ENCODE results near the gene HLA-G.
"Not testable (repeated sequence)": the region's sequence is repeated elsewhere in the genome, so short reads cannot be mapped to it uniquely, and the experiment has no call there.

HLA-G gene

GRCh38 chr6:29870104-29870503 lies 42.5 kb downstream of the HLA-G start:
- Histone ChIP-seq H3K79me2 (ENCODE audit: insufficient read depth, low read length) (no peaks in the 10 kb centered on the region), H3K36me3 (ENCODE audit: insufficient read depth, low read length) (no peaks in the 10 kb centered on the region), H3K9ac (ENCODE audit: low read length) (no peak overlapping the region), H3K27ac (ENCODE audit: low read depth, low read length, poor library complexity, severe bottlenecking) (no peak overlapping the region), H3K4me2 (ENCODE audit: low read length) (no peak overlapping the region), H3K9me2 (ENCODE audit: low read depth, low read length) (no peaks in the 10 kb centered on the region), H4K20me1 (ENCODE audit: insufficient read depth, low read length) (no peaks in the 10 kb centered on the region), H3K9me3 (ENCODE audit: low read length) (no peaks in the 10 kb centered on the region), H3K4me3 (ENCODE audit: low read depth, low read length, poor library complexity, severe bottlenecking) (no peak overlapping the region), H3K4me1 (ENCODE audit: insufficient read depth, low read length, severe bottlenecking) (no peaks in the 10 kb centered on the region), H3K27me3 (ENCODE audit: insufficient read depth, low read length) (no peaks in the 10 kb centered on the region), H3F3A (ENCODE audit: insufficient read depth, low read length) (no peaks in the 10 kb centered on the region), H2AFZ (ENCODE audit: low read length) (no peak overlapping the region)
- TF ChIP-seq CTCF (IDR thresholded peaks at IDR 0.05; ENCODE audit: low read length) = no peak
- TF ChIP-seq EZH2 (IDR thresholded peaks at IDR 0.05; ENCODE audit: borderline replicate concordance, low read length) = no peak

GRCh38 chr6:29872791-29873190 lies 45.2 kb downstream of the HLA-G start:
- Histone ChIP-seq H3K4me3 (ENCODE audit: low read depth, low read length, poor library complexity, severe bottlenecking) (no peak overlapping the region), H3K9ac (ENCODE audit: low read length) (no peak overlapping the region), H3K9me3 (ENCODE audit: low read length) (no peaks in the 10 kb centered on the region), H3K27me3 (ENCODE audit: insufficient read depth, low read length) (no peaks in the 10 kb centered on the region), H3K36me3 (ENCODE audit: insufficient read depth, low read length) (no peaks in the 10 kb centered on the region), H4K20me1 (ENCODE audit: insufficient read depth, low read length) (no peaks in the 10 kb centered on the region), H3K9me2 (ENCODE audit: low read depth, low read length) (no peaks in the 10 kb centered on the region), H3F3A (ENCODE audit: insufficient read depth, low read length) (no peaks in the 10 kb centered on the region), H3K79me2 (ENCODE audit: insufficient read depth, low read length) (no peaks in the 10 kb centered on the region), H2AFZ (ENCODE audit: low read length) (no peak overlapping the region), H3K4me1 (ENCODE audit: insufficient read depth, low read length, severe bottlenecking) (no peaks in the 10 kb centered on the region), H3K4me2 (ENCODE audit: low read length) (no peak overlapping the region), H3K27ac (ENCODE audit: low read depth, low read length, poor library complexity, severe bottlenecking) (no peak overlapping the region)
- no peak for TF ChIP-seq EZH2 (IDR thresholded peaks at IDR 0.05; ENCODE audit: borderline replicate concordance, low read length)
- no peak for TF ChIP-seq CTCF (IDR thresholded peaks at IDR 0.05; ENCODE audit: low read length)

- no peak overlapping the region for H3K4me2 ChIP-seq (ENCODE audit: low read length)
- H3K9me2 ChIP-seq (ENCODE audit: low read depth, low read length) = no peaks in the 10 kb centered on the region
- no peak overlapping the region for H3K9ac ChIP-seq (ENCODE audit: low read length)
- no peak for TF ChIP-seq CTCF (IDR thresholded peaks at IDR 0.05; ENCODE audit: low read length)
- no peak for TF ChIP-seq EZH2 (IDR thresholded peaks at IDR 0.05; ENCODE audit: borderline replicate concordance, low read length)
- no peaks in the 10 kb centered on the region for H3K79me2 ChIP-seq (ENCODE audit: insufficient read depth, low read length)
- H4K20me1 ChIP-seq (ENCODE audit: insufficient read depth, low read length) = no peaks in the 10 kb centered on the region
- no peak overlapping the region for H3K4me3 ChIP-seq (ENCODE audit: low read depth, low read length, poor library complexity, severe bottlenecking)
- H3K9me3 ChIP-seq (ENCODE audit: low read length) = no peaks in the 10 kb centered on the region
- H3K27ac ChIP-seq (ENCODE audit: low read depth, low read length, poor library complexity, severe bottlenecking) = no peak overlapping the region
- no peaks in the 10 kb centered on the region for H3K4me1 ChIP-seq (ENCODE audit: insufficient read depth, low read length, severe bottlenecking)
- no peaks in the 10 kb centered on the region for H3F3A ChIP-seq (ENCODE audit: insufficient read depth, low read length)
- no peaks in the 10 kb centered on the region for H3K36me3 ChIP-seq (ENCODE audit: insufficient read depth, low read length)
- no peak overlapping the region for H2AFZ ChIP-seq (ENCODE audit: low read length)
- no peaks in the 10 kb centered on the region for H3K27me3 ChIP-seq (ENCODE audit: insufficient read depth, low read length)
Measured at GRCh38 chr6:29875257-29875656, 47.6 kb downstream of the HLA-G start.

GRCh38 chr6:29875734-29876133 lies 48.1 kb downstream of the HLA-G start:
- not testable (repeated sequence) for H3K9ac ChIP-seq (ENCODE audit: low read length); H3K9me2 ChIP-seq (ENCODE audit: low read depth, low read length); H3K4me1 ChIP-seq (ENCODE audit: insufficient read depth, low read length, severe bottlenecking); H3K4me2 ChIP-seq (ENCODE audit: low read length); H3F3A ChIP-seq (ENCODE audit: insufficient read depth, low read length); H4K20me1 ChIP-seq (ENCODE audit: insufficient read depth, low read length); H3K79me2 ChIP-seq (ENCODE audit: insufficient read depth, low read length); H2AFZ ChIP-seq (ENCODE audit: low read length); H3K27me3 ChIP-seq (ENCODE audit: insufficient read depth, low read length); H3K36me3 ChIP-seq (ENCODE audit: insufficient read depth, low read length); H3K4me3 ChIP-seq (ENCODE audit: low read depth, low read length, poor library complexity, severe bottlenecking); H3K9me3 ChIP-seq (ENCODE audit: low read length); H3K27ac ChIP-seq (ENCODE audit: low read depth, low read length, poor library complexity, severe bottlenecking)

All from OCI-LY1 (cell line).